HG03571 (cell line): Measurements from ENCODE around the gene CPNE5.
"Not testable (repeated sequence)": the region's sequence is repeated elsewhere in the genome, so short reads cannot be mapped to it uniquely, and the experiment has no call there.

Source experiments
- ATAC-seq: cut with Tn5 transposase; IDR thresholded peaks from one replicate; pipeline ENCODE4 v1.9.1; 2021; ENCODE audit not compliant: unreplicated experiment

The CPNE5 gene

DNA sequence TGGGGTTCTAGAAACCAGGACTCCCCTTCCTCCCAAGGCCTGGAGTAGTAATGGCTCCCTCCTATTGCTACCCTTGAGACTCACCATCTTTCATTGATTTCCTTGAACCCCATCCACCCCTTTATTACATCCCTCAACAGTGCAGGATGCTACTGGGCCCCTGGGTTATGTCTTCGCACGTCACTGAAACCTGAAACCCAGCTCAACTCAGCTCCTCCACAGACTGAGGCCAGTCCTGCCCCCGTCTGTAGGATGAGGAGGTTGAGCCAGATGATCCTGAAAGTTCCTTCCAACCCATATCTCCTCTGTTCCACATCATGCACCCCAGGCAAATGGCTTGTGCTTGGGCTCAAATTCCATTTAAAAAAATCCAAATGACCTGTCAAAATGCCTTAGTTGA lies 21.4 kb downstream of the CPNE5 start:
- ATAC-seq, result no peak

DNA sequence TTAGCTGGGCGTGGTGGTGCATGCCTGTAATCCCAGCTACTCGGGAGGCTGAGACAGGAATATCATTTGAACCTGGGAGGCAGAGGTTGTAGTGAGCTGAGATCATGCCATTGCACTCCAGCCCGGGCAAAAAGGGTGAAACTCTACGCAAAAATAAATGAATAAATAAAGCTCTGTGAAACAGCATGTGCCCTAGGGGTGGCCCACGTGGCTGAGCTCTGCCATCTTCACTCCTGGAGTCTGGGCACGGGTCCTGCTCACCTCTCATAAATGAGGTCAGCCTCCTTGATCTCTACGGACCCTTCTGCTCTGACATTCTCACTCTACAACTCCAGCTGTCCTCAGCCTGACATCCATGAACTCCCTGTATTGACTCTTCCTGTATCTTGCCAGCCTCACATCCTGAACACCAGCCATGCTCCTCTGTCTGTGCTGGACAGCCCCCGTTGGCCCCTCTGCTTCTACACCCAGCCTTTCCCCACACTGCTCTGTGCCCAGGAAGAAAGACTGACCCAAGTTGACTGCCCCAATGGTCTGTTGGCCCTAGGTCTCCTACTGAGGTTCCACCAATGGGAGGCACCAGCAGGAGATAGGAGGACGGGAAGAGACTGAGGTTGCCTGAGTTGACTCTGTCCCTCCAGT lies 21.9 kb downstream of the CPNE5 start:
- no peak for ATAC-seq

DNA sequence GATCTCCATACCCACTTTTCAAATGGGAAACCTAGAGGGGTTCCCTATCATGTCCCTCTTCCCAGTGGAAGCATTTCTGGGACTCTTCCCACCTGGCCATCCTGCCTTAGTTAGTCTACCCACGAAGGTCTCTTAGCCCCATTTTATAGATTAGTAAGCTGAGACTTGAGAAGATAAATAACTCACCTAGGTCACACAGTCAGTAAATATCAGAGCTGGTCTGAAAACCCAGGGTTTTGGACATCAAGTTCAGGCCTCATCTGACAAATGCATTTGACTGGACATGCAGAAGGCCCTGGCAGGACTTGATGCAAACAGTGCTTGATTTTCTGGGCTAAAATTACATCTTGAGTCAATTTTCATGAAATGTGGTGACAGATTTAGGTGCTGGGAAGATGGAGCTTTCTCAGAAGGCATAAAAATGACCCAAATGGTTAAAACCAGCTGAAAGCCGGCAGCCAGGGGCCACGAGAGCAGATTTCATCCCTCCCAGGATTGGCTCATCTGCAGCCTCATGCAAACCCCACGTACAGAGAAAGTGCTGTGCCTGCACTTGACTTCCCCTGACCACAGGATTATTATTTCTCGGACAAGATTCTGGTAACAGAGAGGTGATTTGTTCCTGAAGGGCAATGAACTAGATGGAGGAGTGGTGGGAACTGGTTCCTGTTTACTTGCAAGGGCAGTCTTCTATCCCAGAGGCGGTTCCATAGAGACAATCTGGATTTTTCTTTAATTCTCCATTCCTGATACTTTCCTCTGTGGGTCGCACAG lies 23.1 kb downstream of the CPNE5 start:
- no peak for ATAC-seq

DNA sequence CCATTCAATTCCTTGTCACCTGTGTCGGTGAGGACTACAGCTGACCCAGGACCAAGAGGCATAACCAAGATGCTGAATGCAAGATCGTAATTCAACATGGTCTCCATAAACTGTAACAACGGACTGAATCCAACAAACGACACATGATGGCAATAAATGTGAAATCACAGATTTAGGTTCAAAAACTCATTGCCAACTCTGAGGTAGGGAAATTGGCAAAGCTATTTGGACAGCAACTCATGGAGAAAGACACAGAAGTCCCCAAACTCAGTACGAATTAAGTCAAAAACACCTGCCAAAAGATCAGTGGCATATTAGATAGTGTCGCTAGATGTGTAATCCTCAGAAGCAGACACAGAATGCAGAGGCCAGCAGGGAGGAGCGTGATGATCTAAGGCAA lies 25.0 kb downstream of the CPNE5 start:
- ATAC-seq, result no peak

DNA sequence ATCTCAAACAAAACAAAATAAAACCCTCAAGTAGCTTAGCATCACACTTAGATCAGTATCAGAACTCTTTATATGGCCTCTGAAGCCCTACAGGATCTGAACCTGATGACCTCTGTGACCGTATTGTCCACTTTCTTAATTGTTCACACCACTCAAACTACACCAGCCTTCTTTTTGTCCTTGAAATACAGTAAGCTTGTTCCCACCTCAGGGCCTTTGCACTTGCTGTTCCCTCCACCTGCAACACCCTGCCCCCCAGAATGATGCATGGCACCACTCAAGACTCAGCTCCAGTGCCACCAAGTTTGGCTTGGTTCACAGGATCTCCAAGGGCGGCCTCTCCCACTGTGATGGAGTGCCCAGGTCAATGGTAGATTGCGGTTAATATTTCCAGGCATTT lies 25.7 kb downstream of the CPNE5 start:
- no peak for ATAC-seq

DNA sequence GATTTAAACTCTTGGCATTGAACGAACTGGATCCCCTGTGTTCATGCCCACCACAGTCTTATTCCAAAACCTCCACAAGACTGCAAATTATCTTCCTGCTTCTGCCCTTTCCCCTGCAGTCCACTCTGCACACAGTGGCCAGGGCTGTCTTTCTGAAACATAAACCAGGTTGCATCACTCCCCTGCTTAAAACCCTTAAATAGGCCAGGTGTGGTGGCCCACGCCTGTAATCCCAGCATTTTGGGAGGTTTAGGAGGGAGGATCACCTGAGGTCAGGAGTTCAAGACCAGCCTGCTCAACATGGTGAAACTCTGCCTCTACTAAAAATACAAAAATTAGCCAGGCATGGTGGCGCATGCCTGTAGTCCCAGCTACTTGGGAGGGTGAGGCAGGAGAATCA lies 26.2 kb downstream of the CPNE5 start:
- not testable (repeated sequence) for ATAC-seq

DNA sequence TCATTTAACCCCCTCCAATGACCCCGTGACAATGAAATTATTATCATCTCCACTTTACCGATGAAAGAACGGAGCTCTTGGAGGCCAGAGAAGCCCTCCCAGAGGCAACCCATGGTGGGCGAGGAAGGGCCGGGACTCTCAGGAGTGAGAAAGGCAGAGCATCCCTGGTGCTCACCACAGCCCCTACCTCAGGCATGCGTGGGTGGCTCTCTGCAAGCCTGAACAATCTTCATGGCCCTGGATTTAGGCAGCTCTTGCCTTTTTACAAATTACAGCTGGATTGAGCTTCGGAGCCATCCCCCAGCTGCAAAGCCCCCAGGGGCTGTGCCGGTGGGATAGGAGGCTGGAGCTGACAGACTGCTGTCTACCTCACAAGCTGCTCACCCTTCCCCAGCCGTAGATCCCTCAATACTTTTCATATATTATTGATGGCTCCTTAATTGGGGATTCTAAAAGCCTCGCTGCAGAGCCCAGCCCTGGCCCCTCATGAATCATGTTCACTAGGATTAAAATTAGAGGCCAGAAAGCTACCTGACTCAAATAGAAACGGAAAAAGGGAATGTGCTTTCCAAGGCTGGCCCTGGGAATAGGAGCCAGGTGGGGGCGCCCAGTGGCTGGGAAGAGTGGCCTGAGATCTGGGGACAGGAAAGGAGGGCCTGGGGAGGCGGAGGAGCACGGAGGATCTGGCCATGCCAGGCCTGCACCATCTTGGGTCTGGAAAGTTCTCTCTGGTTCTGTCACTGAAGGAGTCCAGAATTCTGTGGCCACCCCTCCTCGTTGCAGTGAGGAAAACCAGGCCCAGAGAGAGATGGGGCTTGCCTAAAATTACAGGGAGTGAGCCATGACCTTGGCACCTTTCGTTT lies 29.1 kb downstream of the CPNE5 start:
- no peak for ATAC-seq

DNA sequence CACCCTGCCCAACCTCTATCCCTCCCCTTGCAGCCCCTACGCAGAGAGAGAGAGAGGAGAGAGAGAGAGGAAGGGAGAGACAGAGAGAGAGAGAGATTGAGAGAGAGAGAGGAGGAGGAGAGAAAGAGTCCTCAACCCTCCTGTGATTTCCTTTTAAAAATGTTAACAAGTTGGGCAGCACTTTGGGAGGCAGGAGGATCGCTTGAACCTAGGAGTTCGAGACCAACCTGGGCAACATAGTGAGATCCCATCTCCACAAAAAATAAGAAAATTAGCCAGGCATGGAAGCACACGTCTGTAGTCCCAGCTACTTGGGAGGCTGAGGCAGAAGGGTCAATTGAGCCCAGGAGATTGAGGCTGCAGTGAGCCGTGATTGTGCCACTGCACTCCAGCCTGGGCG lies 30.1 kb downstream of the CPNE5 start:
- ATAC-seq, result no peak

DNA sequence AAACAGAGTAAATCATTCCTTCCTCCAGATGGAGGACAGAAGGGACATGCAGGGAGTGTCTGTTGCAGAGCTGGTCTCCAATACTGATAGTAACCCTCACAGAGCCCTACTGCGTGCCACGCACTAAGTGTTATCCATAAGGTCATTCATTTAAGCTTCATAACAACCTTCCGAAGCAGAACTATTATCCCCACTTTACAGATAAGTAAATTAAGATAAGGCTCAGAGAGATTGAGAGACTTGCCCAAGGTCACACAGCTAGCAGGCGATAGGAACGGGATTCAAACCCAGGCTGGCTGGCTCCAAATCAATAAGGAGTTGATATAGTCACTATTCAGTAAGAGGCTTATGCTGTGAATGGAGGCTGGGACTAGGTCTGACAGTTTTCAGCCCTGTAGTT lies 30.6 kb downstream of the CPNE5 start:
- ATAC-seq, result no peak

DNA sequence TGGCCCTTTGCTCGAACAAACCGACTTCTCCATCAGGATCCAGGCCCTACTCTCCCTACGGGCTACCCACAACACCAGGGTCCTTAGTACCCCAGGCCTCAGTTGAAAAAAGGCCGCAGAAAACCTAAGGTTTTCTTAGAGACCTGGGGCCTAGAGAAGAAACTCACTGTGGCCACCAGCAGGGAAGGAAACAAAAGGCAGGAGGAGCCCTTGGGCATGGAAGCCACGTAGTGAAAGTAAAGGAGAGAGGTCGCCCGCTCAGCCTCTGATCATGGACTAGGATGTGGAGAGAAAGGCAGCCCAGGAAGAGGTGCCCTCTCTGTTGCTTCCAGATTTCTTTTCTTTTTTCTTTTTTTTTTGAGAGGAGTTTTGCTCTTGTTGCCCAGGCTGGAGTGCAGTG lies 31.5 kb downstream of the CPNE5 start:
- ATAC-seq, result no peak

DNA sequence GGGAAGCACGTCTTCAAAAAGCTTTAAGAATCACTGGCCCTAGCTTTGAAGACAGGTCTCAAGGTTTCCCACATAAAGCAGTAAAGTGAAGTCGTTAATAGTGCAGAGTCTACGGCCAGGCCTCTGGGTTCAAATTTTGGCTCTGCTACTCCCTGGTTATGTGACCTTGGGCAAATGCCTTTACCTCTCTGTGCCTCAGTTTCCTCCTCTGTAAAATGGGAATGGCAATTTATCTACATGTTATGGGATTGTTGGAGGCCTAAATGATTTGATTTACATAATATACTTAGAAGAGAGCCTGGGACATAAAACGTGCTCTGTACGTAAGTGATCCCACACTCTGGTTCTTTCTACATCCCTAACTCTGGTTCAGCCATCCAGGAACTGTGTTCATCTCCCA lies 32.1 kb downstream of the CPNE5 start:
- no peak for ATAC-seq

DNA sequence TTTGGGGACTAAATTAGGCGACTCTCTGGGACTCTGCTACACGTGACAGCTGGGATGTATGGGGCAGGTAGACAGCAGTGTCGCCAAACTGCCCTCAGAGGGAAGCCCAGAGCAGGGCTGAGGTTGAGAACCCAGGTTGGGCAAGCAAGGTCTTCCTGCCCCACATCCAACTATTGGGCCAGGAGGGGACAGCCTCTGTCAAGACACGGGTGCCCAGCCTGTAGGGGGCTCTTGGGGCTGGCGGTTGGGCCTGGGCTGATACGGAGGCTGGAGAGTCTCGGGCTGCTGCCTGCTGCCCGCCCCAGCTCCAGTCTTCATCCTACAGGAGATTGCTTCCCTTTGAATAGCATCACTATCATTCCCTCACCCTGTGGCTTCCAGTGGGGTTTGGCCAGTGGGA lies 33.3 kb downstream of the CPNE5 start:
- no peak for ATAC-seq

DNA sequence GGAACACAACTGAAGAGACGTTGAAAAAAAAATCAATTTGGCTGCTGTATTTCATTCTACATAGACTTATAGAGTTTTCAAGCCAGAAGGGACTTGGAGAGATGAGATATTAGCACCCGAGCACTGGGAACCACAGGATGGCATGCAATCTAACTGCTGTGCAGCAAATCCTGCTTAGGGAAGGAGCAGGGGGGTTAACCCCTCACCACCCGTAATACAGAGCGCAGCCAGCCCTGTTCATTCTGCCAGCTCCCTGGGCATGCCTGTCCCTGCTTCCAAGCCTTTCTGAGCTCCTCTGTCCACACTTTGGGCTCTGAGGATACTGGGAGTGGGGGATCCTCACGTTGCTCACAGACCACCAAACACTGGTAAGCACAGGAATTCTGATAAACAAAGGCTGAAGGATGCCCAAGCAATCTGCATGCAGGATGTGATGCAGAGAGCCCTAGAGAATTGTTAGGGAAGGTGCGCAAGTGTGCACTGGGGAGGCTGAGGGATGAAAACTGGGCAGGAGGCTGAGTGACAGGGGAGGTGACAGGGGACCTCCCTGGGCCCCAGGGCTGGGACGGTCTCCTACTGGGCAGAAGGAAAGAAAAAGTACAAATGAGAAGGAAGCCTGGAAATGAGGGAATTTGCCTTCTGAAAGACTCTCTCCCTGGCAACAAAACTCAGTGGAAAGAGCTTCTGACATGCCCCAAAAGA lies 34.0 kb downstream of the CPNE5 start:
- ATAC-seq, result no peak

DNA sequence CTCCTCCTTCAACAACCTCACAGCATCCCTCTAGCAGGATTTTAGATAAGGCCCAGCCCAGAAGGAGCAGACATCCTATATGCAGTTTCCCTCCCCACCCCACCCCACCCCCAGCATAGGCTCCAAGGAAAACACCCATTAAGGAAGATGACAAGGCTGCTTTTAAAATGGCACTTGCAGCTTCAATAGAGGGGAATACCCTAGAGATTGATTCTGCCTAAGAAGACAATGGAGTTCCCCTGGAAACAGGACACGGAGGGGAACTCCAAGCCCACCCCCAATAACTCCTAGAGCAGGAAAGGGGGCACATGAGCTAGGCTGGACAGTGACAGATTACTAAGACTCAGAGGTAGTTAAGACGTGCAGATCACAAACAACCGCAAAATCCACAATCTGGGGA lies 34.7 kb downstream of the CPNE5 start:
- ATAC-seq, result no peak

DNA sequence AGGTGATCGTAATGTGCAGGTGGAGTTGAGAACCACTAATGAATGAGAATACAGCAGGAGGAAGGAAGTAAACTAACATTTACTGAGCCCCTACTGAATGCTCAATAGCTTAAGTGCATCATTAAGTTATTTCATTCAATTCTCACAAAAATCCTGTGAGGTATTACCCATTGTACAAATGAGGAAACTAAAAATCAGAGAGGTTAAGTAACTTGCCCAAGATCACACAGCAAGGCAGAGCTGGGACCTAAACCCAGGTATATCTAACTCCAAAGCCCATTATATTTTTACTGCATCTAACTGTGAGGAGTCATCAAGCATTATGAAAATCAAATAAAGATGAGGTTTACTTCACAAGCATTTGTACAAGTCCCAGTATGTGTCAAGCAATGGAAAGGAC lies 35.3 kb downstream of the CPNE5 start:
- no peak for ATAC-seq

DNA sequence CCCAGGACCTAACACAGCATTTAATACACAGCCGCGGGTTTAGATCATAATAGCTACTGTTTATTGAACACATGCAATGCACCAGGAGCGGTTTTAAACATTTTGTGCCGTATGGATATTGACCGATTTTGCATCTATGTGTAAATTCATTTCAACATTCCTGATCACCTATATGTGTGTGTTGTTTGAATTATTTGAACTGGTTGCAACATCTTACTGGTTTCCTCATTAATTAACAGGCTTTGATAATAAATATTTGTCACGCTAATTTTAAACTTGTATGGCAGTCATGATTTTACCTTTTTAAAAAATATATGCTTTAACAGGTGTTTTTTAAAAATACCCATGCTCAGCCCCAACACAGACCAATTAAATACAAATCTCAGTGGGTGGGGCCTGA lies 35.8 kb downstream of the CPNE5 start:
- no peak for ATAC-seq

DNA sequence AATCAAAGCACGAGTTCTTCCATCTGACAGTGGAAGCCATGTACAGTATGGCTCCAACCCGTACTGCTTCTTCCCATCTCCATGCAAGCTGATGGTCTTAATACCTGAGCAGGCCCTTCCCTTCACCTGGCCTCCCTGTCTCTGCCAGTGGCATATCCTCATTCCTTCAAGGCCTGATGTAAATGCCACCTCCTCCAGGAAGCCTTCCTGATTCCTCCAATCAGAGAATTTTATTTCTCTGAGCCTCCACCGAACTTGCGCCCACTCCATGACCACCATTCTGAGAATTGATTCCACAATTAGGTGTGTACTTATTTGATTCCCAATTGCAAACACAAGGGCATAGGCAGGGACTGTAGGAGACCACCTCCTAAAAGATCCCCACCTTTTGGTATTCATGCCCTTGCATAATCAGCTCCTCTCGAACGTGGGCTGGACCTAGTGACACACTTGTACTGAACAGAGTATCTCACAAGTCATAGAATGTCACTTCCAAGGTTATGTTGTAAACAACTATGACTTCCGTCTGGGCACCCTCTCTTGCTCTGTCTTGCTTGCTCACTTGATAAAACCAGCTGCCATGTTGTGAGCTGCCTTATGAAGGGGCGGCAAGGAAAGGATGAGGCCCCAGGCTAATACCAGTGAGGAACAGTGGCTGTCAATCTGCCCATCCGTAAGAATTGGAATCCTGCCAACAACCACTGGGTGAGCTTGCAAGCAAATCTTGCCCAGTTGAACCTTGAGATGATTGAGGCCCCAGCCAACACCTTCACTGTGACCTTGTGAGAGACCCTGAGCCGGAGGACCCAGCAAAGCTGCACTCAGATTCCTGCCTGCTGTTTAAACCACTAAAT lies 38.8 kb downstream of the CPNE5 start:
- no peak for ATAC-seq

DNA sequence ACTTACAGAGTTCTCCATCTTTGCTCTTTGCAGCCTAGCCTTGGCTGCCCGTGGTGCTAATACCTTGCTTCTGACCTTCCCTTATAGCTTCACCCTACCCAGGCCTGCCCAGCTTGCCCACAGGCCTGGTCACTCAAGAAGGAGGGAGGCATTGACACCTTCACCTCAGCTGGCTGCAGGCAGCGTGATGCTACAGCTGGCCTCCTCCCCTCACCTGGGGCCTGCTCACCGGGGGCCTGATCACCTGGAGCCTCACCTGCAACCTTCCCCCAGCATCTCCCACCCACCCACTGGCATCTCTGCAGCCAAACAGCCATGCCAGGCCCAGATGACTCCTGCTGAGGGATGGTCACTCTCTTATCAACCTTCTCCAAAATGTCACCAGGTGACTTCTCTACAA lies 40.4 kb downstream of the CPNE5 start:
- ATAC-seq, result no peak

DNA sequence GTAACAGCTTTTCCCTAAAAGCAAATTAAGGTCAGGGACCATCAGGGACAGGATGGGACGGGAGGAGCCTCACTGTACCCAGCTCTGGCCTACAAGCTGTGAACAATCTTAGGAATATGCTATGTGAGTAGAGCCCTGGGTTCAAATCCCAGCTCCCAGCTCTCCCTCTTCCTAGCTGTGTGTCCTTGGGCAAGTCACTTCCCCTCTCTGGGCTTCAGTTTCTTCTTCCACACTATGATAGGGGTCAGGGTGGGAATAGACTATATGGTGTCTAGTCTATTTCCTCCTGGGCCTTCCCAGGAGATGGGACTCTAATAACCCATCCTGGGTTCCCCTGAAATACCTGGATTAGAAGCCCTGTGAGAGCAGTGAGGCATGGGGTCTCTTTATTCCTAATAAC lies 41.6 kb downstream of the CPNE5 start:
- ATAC-seq, result no peak

DNA sequence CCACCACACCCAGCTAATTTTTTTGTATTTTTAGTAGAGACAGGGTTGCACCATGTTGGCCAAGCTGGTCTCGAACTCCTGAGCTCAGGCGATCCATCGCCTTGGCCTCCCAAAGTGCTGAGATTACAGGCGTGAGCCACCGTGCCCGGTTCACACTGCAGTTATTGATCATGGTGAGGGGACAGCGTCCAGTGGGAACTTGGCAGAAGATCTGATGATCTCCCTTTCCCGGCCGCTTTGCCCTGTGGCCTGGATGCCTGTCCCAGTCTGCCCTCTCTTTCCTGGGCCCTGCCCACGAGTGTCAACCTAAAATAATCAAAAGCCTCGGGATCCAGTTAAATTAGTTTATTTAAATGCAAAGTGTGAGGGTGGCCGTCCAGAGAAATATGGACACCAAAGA lies 42.2 kb downstream of the CPNE5 start:
- no peak for ATAC-seq

DNA sequence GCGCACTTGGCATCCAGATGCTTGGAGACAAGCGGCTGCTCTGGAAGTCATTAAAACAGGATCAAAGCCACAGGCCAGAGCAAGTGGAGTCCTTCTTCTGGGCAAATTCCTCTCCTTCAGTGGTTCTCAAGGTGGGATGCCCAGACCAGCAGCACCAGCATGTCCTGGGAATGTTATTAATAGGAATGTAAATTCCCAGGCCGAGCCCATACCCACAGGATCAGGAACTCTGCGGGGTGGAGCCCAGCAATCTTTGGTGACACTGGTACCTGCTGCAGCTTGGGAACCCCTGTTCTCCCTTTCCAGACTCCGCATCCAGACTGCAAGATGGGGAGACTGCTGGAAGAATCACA lies 44.6 kb downstream of the CPNE5 start:
- ATAC-seq, result no peak
